Heart right ventricle (tissue), 16 donors: Measurements from ENCODE around the gene ECI2. TPM values are rescaled to one million over a fixed set of nuclear protein-coding genes. Genes with fewer than 3 reads are reported as not detected.

Source experiments
- ATAC-seq, 8 donors: fragments of 200-7000 bp; cut with Tn5 transposase; one replicate each; pipeline ENCODE4 v1.9.1; 2020; ENCODE audit warnings: mild to moderate bottlenecking in 8 of 8, moderate library complexity in 8 of 8, moderate number of reproducible peaks in 1 of 8
- DNase-seq, 2 donors: peaks; one replicate each; pipeline ENCODE4 v3.0.0-alpha.2; 2020
- H3K27ac ChIP-seq, 10 donors: fragments of 200-600 bp; sonication (generic) in 2 of 10; one replicate each; pipeline versions ENCODE4 v1.5.0 to v1.8.0; 2020 to 2022; ENCODE audit warnings: mild to moderate bottlenecking in 3 of 10
- H3K27me3 ChIP-seq, 7 donors: fragments of 200-600 bp; one replicate each; pipeline ENCODE4 v1.8.0; 2021 to 2022; ENCODE audit warnings: mild to moderate bottlenecking in 2 of 7
- H3K36me3 ChIP-seq, 9 donors: fragments of 200-600 bp; sonication (generic) in 1 of 9; one replicate each; pipeline versions ENCODE4 v1.5.0 to v1.8.0; 2020 to 2022; ENCODE audit warnings: mild to moderate bottlenecking in 2 of 9
- H3K4me1 ChIP-seq, 9 donors: fragments of 200-600 bp; sonication (generic) in 1 of 9; one replicate each; pipeline versions ENCODE4 v1.5.0 to v1.8.0; 2020 to 2022; ENCODE audit warnings: mild to moderate bottlenecking in 4 of 9
- H3K4me3 ChIP-seq, 10 donors: fragments of 200-600 bp; sonication (generic) in 2 of 10; one replicate each; pipeline versions ENCODE4 v1.5.0 to v1.8.0; 2020 to 2022; ENCODE audit warnings: mild to moderate bottlenecking in 7 of 10, moderate library complexity in 2 of 10
- H3K9me3 ChIP-seq, 11 donors: fragments of 200-600 bp in 10 of 11; sonication (generic) in 2 of 11; one replicate each; pipeline versions ENCODE4 v1.5.0 to v1.8.0; 2013 to 2022; ENCODE audit warnings: mild to moderate bottlenecking in 2 of 11, control low read depth in 1 of 11, moderate library complexity in 1 of 11
- CTCF ChIP-seq, 9 donors: fragments of 200-600 bp; sonication (generic) in 2 of 9; IDR thresholded peaks; one replicate each; pipeline versions ENCODE4 v1.5.0 to v1.8.0; 2021 to 2022; ENCODE audit warnings: antibody characterized with exemption in 9 of 9, mild to moderate bottlenecking in 5 of 9, moderate library complexity in 1 of 9
- WGBS, 2 donors: extraction: QIAGEN DNeasy Blood & Tissue Kit; methylation state at CpG; one replicate each; pipeline ENCODE4 v1.1.7; 2013; ENCODE audit warnings: inconsistent platforms in 1 of 2; 5-methylcytosine and 5-hydroxymethylcytosine counted together
- intact Hi-C, 10 donors: fragments of 100-400 bp; cut with DNase I; formaldehyde crosslinking; loops; one replicate each; pipeline versions ENCODE4 v1.11.1 to v1.14.2; 2022
- polyA plus RNA-seq, 2 donors: library from polyadenylated mRNA; stranded (reverse); fragments of 200-250 nt; gene quantifications; one replicate each; pipeline ENCODE4 v1.2.3, GENCODE V29; 2013
- total RNA-seq, 10 donors: library from RNA; stranded (reverse); fragmentation: NEBNext Ultra II Directional in 3 of 10; extraction: Animal tissue kit (Norgen Biotek cat#: 25700) in 3 of 10; gene quantifications; one replicate each; pipeline versions ENCODE4 v1.2.1 to v1.2.4, GENCODE V29; 2021 to 2023
- donor health status: Arrhythmogenic right ventricular cardiomyopathy.
- donor health status: ischemic (EF 13 %, LVEDD 7.1; RV severe dilation, severe dysfunction).
- donor health status: healthy with polysubstance abuse.
- donor health status: DM: no; HTN: yes; CAD: no.
- donor health status: DM: no; HTN: no; CAD: no.
- donor health status: ischemic (EF 25% LVEDD 6.9; RV normal size, moderate dysfunction).
- donor health status: ischemic (EF 25% LVEDD 5.7; RV mildly dilated, moderate dysfunction).
- donor health status: healthy.
- donor health status: DM: yes; HTN: yes; CAD: no.
- donor health status: Ischemic cardiomyopathy.
- donor health status: ischemic (EF 35%, LVEDD 5.7; RV mildly dilated, moderate dysfunction).
- donor health status: nonischemic (EF 11% LVEDD 7.7; RV severe dilation, severe dysfunction).
- donor health status: DM: yes; HTN: yes; CAD: no.
- donor health status: PGD.
- donor health status: ischemic (EF 29% LVEDD 5.4; RV normal size, mild dysfunction).
- donor health status: nonischemic (EF 23%, LVEDD 6.1; RV moderate dilation, normal function).

Gene ECI2
- total and polyA plus RNA-seq, 12 donors = 54.9 to 194 (median 162) TPM

DNA sequence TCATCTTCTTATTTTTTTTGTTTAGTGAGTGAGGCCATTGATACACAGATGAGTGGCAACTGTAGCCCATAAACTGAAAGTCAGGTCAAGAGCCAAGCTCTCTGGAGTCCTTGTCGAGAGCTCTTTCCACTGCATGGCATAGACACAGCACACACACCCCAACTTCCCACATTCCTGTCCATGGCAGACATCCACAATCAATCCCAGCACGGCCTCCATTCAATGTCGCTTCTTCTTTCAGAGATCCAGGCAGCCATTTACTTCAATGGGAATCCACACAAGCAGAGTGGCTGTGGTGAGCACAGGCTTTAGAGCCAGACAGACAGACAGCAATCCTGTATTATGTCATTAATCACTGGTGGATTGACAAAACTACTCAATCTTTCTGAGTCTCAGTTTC lies 34.9 kb upstream of the ECI2 start:
- no peak for TF ChIP-seq CTCF (IDR thresholded peaks at IDR 0.05)
- ATAC-seq (no peak), DNase-seq (no peak)

DNA sequence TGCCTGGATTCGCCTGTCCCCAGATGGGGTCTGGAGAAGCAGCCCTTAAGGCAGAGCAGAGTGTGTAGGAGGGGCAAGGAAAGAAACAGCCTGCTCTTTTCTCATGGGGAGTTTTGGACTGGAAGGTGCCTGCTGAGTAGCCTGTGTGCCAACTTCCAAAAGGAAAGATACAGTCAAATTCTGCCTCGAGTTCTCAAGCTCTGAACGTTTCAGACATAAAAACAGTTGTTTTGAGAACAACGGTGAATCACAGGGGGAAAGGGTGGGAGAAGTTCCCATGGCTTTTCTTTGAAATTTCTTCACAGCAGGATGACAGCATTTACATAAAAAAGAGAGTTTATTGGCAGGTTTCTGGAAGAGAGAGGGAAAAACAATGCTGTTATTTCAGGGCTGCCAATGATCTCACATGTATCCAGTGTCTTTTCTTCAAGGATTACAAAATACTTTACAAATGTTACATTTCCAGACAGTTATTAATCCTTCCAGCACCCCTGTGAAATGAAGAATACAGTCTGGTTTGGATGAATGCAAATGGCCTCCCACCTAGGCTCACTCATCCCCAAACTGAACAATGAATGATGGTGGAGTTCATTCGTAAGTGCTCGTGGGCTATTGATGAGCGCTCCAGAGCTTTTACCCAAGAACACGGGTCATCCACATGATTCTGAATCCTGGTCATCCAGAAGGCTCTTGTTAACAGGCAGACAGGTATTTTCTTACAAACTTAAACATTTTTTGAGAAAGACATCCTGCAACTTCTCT lies 33.8 kb upstream of the ECI2 start:
- Histone ChIP-seq H3K9me3 (peaks cover 0 to 12% (median 0%) of the 10 kb centered on the region in 11 donors), H3K27me3 (no peaks in the 10 kb centered on the region), H3K4me1 (peaks cover 0 to 1% (median 0%) of the 10 kb centered on the region in 9 donors), H3K27ac (no peak overlapping the region), H3K36me3 (no peaks in the 10 kb centered on the region), H3K4me3 (no peak overlapping the region)
- intact Hi-C loops = no loop called here
- DNase-seq (no peak), ATAC-seq (no peak)
- 65 to 67% methylated on average over 8 of the region's 8 CpGs for WGBS, 2 donors
- TF ChIP-seq CTCF (IDR thresholded peaks at IDR 0.05) = no peak

More for the DNA sequence above, 34.9 kb upstream of the ECI2 start:
- Histone ChIP-seq H3K27ac (no peak overlapping the region), H3K4me1 (no peaks in the 10 kb centered on the region), H3K27me3 (no peaks in the 10 kb centered on the region), H3K4me3 (no peak overlapping the region), H3K9me3 (peaks cover 0 to 12% (median 0%) of the 10 kb centered on the region in 11 donors), H3K36me3 (no peaks in the 10 kb centered on the region)
- WGBS, 2 donors = 95 to 96% methylated on average over 3 of the region's 3 CpGs
- intact Hi-C loops = no loop called here

GRCh38 chr6:4167833-4168232 lies 32.5 kb upstream of the ECI2 start:
- intact Hi-C loops = no loop called here
- Histone ChIP-seq H3K27me3 (no peaks in the 10 kb centered on the region), H3K4me1 (peaks cover 0 to 14% (median 9%) of the 10 kb centered on the region in 9 donors), H3K36me3 (no peaks in the 10 kb centered on the region), H3K27ac (no peak overlapping the region), H3K4me3 (no peak overlapping the region), H3K9me3 (peaks cover 0 to 12% (median 0%) of the 10 kb centered on the region in 11 donors)
- WGBS, 2 donors = 91 to 95% methylated on average over 1 of the region's 1 CpG
- TF ChIP-seq CTCF (IDR thresholded peaks at IDR 0.05) = no peak
- ATAC-seq (no peak), DNase-seq (no peak)

DNA sequence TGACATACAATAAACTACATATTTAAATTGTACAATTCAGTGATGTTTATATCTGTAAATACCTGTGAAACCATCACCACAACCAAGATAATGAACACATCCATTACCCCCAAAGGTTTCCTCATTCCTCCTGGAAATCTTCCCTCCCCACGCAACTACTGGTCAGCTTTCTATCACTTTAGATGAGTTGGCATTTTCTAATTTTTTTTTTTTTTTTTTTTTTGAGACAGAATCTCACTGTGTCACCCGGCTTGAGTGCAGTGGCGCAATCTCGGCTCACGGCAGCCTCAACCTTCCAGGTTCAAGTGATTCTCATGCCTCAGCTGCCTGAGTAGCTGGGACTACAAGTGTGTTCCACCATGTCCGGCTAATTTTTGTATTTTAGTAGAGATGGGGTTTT lies 31.7 kb upstream of the ECI2 start:
- Histone ChIP-seq H3K27ac (no peak overlapping the region), H3K27me3 (no peaks in the 10 kb centered on the region), H3K4me1 (peaks cover 0 to 14% (median 9%) of the 10 kb centered on the region in 9 donors), H3K4me3 (no peak overlapping the region), H3K36me3 (no peaks in the 10 kb centered on the region), H3K9me3 (peaks cover 0 to 12% (median 0%) of the 10 kb centered on the region in 11 donors)
- 97 to 99% methylated on average over 6 of the region's 6 CpGs for WGBS, 2 donors
- DNase-seq (no peak), ATAC-seq (no peak)
- intact Hi-C loops = no loop called here
- TF ChIP-seq CTCF (IDR thresholded peaks at IDR 0.05) = no peak
